SU-DHL-6 (cell line): ENCODE results near the gene MTFR1L.

Source experiments
- H2AFZ ChIP-seq: fragments of 200-600 bp; sonication (generic); 2 replicates; pipeline ENCODE4 v1.6.1; 2014; ENCODE audit warnings: low read depth, mild to moderate bottlenecking, moderate library complexity, mixed read lengths, antibody characterized with exemption, low read length; ENCODE audit not compliant: severe bottlenecking
- H3F3A ChIP-seq: fragments of 200-600 bp; shearing (Covaris generic); 2 replicates; pipeline ENCODE4 v1.6.0; 2016; ENCODE audit warnings: antibody characterized with exemption, mild to moderate bottlenecking; ENCODE audit not compliant: insufficient read depth
- H3K27ac ChIP-seq: fragments of 200-600 bp; sonication (generic); 2 replicates; pipeline ENCODE4 v1.5.1; 2016; ENCODE audit warnings: low read depth, mild to moderate bottlenecking, low read length, moderate library complexity, mixed read lengths
- H3K27me3 ChIP-seq: fragments of 200-600 bp; sonication (generic), shearing (Covaris generic); 2 replicates; pipeline ENCODE4 v1.6.0; 2014; ENCODE audit warnings: mild to moderate bottlenecking, low read length
- H3K36me3 ChIP-seq: fragments of 200-600 bp; sonication (generic); 2 replicates; pipeline ENCODE4 v1.6.1; 2014; ENCODE audit warnings: mild to moderate bottlenecking, low read length, mixed read lengths
- H3K4me2 ChIP-seq: fragments of 300-600, 200-600 bp; shearing (Covaris generic), sonication (generic); 2 replicates; pipeline ENCODE4 v1.6.0; 2014; ENCODE audit warnings: low read length, low read depth, mild to moderate bottlenecking; ENCODE audit not compliant: poor library complexity, severe bottlenecking
- H3K4me3 ChIP-seq: fragments of 200-600 bp; sonication (generic); 2 replicates; pipeline ENCODE4 v1.5.1; 2014; ENCODE audit warnings: antibody characterized with exemption, low read length, mild to moderate bottlenecking, mixed read lengths; ENCODE audit not compliant: insufficient read depth, poor library complexity, severe bottlenecking
- H3K79me2 ChIP-seq: fragments of 200-600 bp; sonication (generic); 2 replicates; pipeline ENCODE4 v1.6.1; 2014; ENCODE audit warnings: mild to moderate bottlenecking, low read length, moderate library complexity; ENCODE audit not compliant: insufficient read depth
- H3K9ac ChIP-seq: fragments of 200-600 bp; sonication (generic); 2 replicates; pipeline ENCODE4 v1.7.0; 2014; ENCODE audit warnings: mild to moderate bottlenecking, low read length
- H3K9me2 ChIP-seq: fragments of 200-600 bp; sonication (generic); replicated peaks from 2 replicates; pipeline ENCODE4 v1.6.1; 2014; ENCODE audit warnings: low read length; ENCODE audit not compliant: insufficient read depth
- H3K9me3 ChIP-seq: fragments of 200-600 bp; sonication (generic); 2 replicates; pipeline ENCODE4 v1.6.1; 2014; ENCODE audit warnings: low read length, mixed read lengths; ENCODE audit not compliant: insufficient read depth
- H4K20me1 ChIP-seq: fragments of 200-600 bp; sonication (generic); 2 replicates; pipeline ENCODE4 v1.6.1; 2014; ENCODE audit warnings: low read depth, mild to moderate bottlenecking, antibody characterized with exemption, low read length, moderate library complexity, mixed read lengths
- CTCF ChIP-seq: fragments of 200-600 bp; sonication (generic); IDR thresholded peaks from one replicate; pipeline ENCODE4 v1.5.1; 2017; ENCODE audit warnings: antibody characterized with exemption, mild to moderate bottlenecking, low read length, moderate library complexity; ENCODE audit not compliant: insufficient read depth, poor library complexity, severe bottlenecking
- EZH2phosphoT487 ChIP-seq: fragments of 200-600 bp; sonication (generic), shearing (Covaris generic); conservative IDR thresholded peaks from 2 replicates; pipeline ENCODE4 v1.6.1; 2018; ENCODE audit warnings: mild to moderate bottlenecking, antibody characterized with exemption, low read length, moderate library complexity, mixed read lengths

The MTFR1L gene

GRCh38 chr1:25810341-25811299 lies 9.1 kb upstream of the MTFR1L start:
- no peaks in the 10 kb centered on the region for H4K20me1 ChIP-seq
- no peaks in the 10 kb centered on the region for H3K9me3 ChIP-seq
- no peaks in the 10 kb centered on the region for H3F3A ChIP-seq
- no peak overlapping the region for H3K27ac ChIP-seq
- no peaks in the 10 kb centered on the region for H3K79me2 ChIP-seq
- no peaks in the 10 kb centered on the region for H3K36me3 ChIP-seq
- TF ChIP-seq CTCF (peak; percentile 79), EZH2phosphoT487 (no peak)
- no peak overlapping the region for H3K4me2 ChIP-seq
- H3K27me3 ChIP-seq = no peaks in the 10 kb centered on the region
- no peaks in the 10 kb centered on the region for H3K9me2 ChIP-seq
- H3K9ac ChIP-seq = no peak overlapping the region
- H3K4me3 ChIP-seq = no peak overlapping the region
- no peak overlapping the region for H2AFZ ChIP-seq

GRCh38 chr1:25811384-25812082 lies 8.2 kb upstream of the MTFR1L start:
- H3K36me3 ChIP-seq = no peaks in the 10 kb centered on the region

GRCh38 chr1:25813071-25813733 lies 6.6 kb upstream of the MTFR1L start:
- no peaks in the 10 kb centered on the region for H3K36me3 ChIP-seq
- no peaks in the 10 kb centered on the region for H3K27me3 ChIP-seq
- H3K4me3 ChIP-seq = no peak overlapping the region
- H3K4me2 ChIP-seq = no peak overlapping the region
- no peaks in the 10 kb centered on the region for H3K79me2 ChIP-seq
- H3K27ac ChIP-seq = no peak overlapping the region
- H3K9me2 ChIP-seq = no peaks in the 10 kb centered on the region
- H2AFZ ChIP-seq = no peak overlapping the region
- TF ChIP-seq EZH2phosphoT487 = no peak
- no peak for TF ChIP-seq CTCF
- no peaks in the 10 kb centered on the region for H3K9me3 ChIP-seq
- no peaks in the 10 kb centered on the region for H4K20me1 ChIP-seq
- no peak overlapping the region for H3K9ac ChIP-seq
- no peaks in the 10 kb centered on the region for H3F3A ChIP-seq

More at GRCh38 chr1:25811384-25812082, 8.2 kb upstream of the MTFR1L start:
- Histone ChIP-seq H3K9ac (no peak overlapping the region), H4K20me1 (no peaks in the 10 kb centered on the region), H3K9me3 (no peaks in the 10 kb centered on the region), H3F3A (no peaks in the 10 kb centered on the region), H3K4me2 (no peak overlapping the region), H3K27me3 (no peaks in the 10 kb centered on the region), H3K27ac (no peak overlapping the region), H3K4me3 (no peak overlapping the region), H3K79me2 (no peaks in the 10 kb centered on the region), H3K9me2 (no peaks in the 10 kb centered on the region), H2AFZ (no peak overlapping the region)
- TF ChIP-seq CTCF (no peak), EZH2phosphoT487 (no peak)
